AG08396 (cell line): ENCODE data around the gene FAM120AOS.

Experiments
- DNase-seq: peaks from one replicate; pipeline ENCODE4 v3.0.0; 2012; ENCODE audit warnings: low spot score, mixed read lengths

FAM120AOS gene

GRCh38 chr9:93437996-93438395 is 15.4 kb downstream of the FAM120AOS start:
- no peak for DNase-seq

- no peak for DNase-seq
These were observed 16.6 kb downstream of the FAM120AOS start for GRCh38 chr9:93436655-93437407.

- no peak for DNase-seq
These were observed 17.2 kb downstream of the FAM120AOS start for GRCh38 chr9:93436218-93436617.

GRCh38 chr9:93435386-93435785 is 18.0 kb downstream of the FAM120AOS start:
- no peak for DNase-seq

GRCh38 chr9:93434056-93434455 is 19.3 kb downstream of the FAM120AOS start:
- no peak for DNase-seq

GRCh38 chr9:93432964-93433363 is 20.4 kb downstream of the FAM120AOS start:
- no peak for DNase-seq

- no peak for DNase-seq
These were observed 21.8 kb downstream of the FAM120AOS start for GRCh38 chr9:93431539-93432105.

GRCh38 chr9:93427655-93428379 is 25.6 kb downstream of the FAM120AOS start:
- no peak for DNase-seq

GRCh38 chr9:93422977-93423616 is 30.3 kb downstream of the FAM120AOS start:
- DNase-seq = no peak

GRCh38 chr9:93419023-93419422 is 34.4 kb downstream of the FAM120AOS start:
- no peak for DNase-seq

- no peak for DNase-seq
These were observed 35.8 kb downstream of the FAM120AOS start for GRCh38 chr9:93417538-93417937.

- DNase-seq = no peak
These were observed 36.7 kb downstream of the FAM120AOS start for GRCh38 chr9:93416530-93417235.

GRCh38 chr9:93415176-93415690 is 38.1 kb downstream of the FAM120AOS start:
- DNase-seq = no peak

- no peak for DNase-seq
These were observed 39.9 kb downstream of the FAM120AOS start for GRCh38 chr9:93413530-93413929.

- no peak for DNase-seq
These were observed 47.0 kb downstream of the FAM120AOS start for GRCh38 chr9:93406371-93406770.

GRCh38 chr9:93398471-93398870 is 54.9 kb downstream of the FAM120AOS start:
- DNase-seq = no peak

- no peak for DNase-seq
These were observed 55.6 kb downstream of the FAM120AOS start for GRCh38 chr9:93397661-93398373.
